Measurements from ENCODE around the gene C6orf62.
"Not testable (repeated sequence)": the region's sequence is repeated elsewhere in the genome, so short reads cannot be mapped to it uniquely, and the experiment has no call there.

Gene C6orf62

GRCh38 chr6:24742216-24742738 lies 23.3 kb upstream of the C6orf62 start:
- TF ChIP-seq CTCF (IDR thresholded peaks at IDR 0.05; ENCODE audit: low read depth, low read length, missing control alignments) = no peak
- DNase-seq (ENCODE audit: low read depth) = no peak
- no peak overlapping the region for H3K4me3 ChIP-seq (ENCODE audit: low read depth, low read length)

DNA sequence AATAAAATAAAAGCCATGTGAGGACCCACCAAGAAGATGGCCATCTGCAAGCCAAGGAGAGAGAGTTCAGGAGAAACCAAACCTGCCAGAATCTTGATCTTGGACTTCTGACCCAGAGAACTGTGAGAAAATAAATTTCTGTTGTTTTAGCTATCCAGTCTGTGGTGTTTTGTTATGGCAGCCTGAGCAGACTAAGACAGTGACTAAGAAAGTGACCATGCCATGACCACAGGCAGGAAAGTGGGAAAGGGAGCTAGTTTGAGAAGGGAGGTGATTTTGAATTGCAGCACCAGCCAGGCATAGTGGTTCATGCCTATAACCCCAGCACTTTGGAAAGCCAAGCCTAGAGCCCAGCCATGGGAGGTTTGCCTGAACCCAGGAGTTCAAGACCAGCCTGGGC lies 21.9 kb upstream of the C6orf62 start:
- no peak for DNase-seq (ENCODE audit: low read depth)
- no peak overlapping the region for H3K4me3 ChIP-seq (ENCODE audit: low read depth, low read length)
- TF ChIP-seq CTCF (IDR thresholded peaks at IDR 0.05; ENCODE audit: low read depth, low read length, missing control alignments) = no peak

- no peak overlapping the region for H3K4me3 ChIP-seq (ENCODE audit: low read depth, low read length)
- no peak for DNase-seq (ENCODE audit: low read depth)
- no peak for TF ChIP-seq CTCF (IDR thresholded peaks at IDR 0.05; ENCODE audit: low read depth, low read length, missing control alignments)
Measured at GRCh38 chr6:24738741-24739140, 19.8 kb upstream of the C6orf62 start.

GRCh38 chr6:24734710-24735109 lies 15.8 kb upstream of the C6orf62 start:
- DNase-seq (ENCODE audit: low read depth) = not testable (repeated sequence)

DNA sequence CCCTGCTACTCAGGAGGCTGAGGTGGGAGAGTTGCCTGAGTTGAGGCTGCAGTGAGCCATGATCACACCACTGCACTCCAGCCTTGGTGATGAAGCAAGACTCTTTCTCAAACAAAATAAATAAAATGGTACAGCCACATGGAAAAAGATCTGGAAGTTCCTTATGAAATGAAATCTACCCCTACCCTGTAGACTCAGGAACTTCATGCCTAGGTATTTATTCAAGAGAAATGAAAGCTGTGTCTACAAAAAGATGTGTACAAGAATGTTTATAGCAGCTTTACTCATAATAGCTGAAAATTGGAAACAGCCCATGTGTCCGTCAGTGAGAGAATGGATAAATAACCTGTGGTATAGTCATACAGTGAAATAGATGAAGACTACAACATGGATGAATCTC lies 15.2 kb upstream of the C6orf62 start:
- no peak overlapping the region for H3K4me3 ChIP-seq (ENCODE audit: low read depth, low read length)
- TF ChIP-seq CTCF (IDR thresholded peaks at IDR 0.05; ENCODE audit: low read depth, low read length, missing control alignments) = no peak
- DNase-seq (ENCODE audit: low read depth) = no peak

More at GRCh38 chr6:24734710-24735109, 15.8 kb upstream of the C6orf62 start:
- not testable (repeated sequence) for H3K4me3 ChIP-seq (ENCODE audit: low read depth, low read length)

- not testable (repeated sequence) for H3K4me3 ChIP-seq (ENCODE audit: low read depth, low read length); DNase-seq (ENCODE audit: low read depth)
Measured at GRCh38 chr6:24731456-24732134, 12.6 kb upstream of the C6orf62 start.

- not testable (repeated sequence) for H3K4me3 ChIP-seq (ENCODE audit: low read depth, low read length); DNase-seq (ENCODE audit: low read depth)
Measured at GRCh38 chr6:24730653-24731052, 11.7 kb upstream of the C6orf62 start.

DNA sequence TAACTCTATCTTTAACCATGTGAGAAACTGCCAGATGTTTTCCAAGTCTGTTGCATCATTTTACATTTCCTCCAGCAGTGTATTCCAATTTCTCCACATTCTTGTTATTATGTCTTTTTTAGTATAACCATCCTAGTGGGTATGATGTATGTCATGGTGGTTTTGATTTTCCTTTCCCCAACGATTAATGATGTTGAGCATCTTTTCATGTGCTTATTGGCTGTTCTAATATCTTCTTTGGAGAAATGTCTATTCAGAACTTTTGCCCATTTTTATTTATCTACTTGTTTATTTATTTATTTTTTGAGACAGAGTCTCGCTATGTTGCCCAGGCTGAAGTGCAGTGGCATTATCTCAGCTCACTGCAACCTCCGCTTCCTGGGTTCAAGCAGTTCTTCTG lies 4.3 kb upstream of the C6orf62 start:
- H3K4me3 ChIP-seq (ENCODE audit: low read depth, low read length) = no peak overlapping the region
- DNase-seq (ENCODE audit: low read depth) = no peak
- no peak for TF ChIP-seq CTCF (IDR thresholded peaks at IDR 0.05; ENCODE audit: low read depth, low read length, missing control alignments)

Data from GM12864 (cell line).